ENCODE results near the gene DNAH11.

- no peak for TF ChIP-seq CTCF (IDR thresholded peaks at IDR 0.05)
- TF ChIP-seq POLR2A (IDR thresholded peaks at IDR 0.05): no peak
- no peak for TF ChIP-seq POLR2AphosphoS5 (IDR thresholded peaks at IDR 0.05)
- TF ChIP-seq EP300 (IDR thresholded peaks at IDR 0.05): no peak
Measured at GRCh38 chr7:21777921-21778320, 235.1 kb downstream of the DNAH11 start.

Measured in upper lobe of left lung (tissue), 4 donors.